HFF-Myc (cell line): ENCODE data around the gene LBH.

Experiments used
- DNase-seq: peaks from one replicate; pipeline ENCODE4 v3.0.0-alpha.2; 2011; ENCODE audit warnings: low read depth; ENCODE audit errors: extremely low read depth
- H3K4me3 ChIP-seq: replicated peaks from 2 replicates; pipeline ENCODE4 v1.5.1; 2011; ENCODE audit warnings: low read depth, mild to moderate bottlenecking, control low read depth, low read length
- CTCF ChIP-seq: IDR thresholded peaks from 2 replicates; pipeline ENCODE4 v1.5.1; 2012; ENCODE audit warnings: mild to moderate bottlenecking, low read depth, low read length, control low read depth; ENCODE audit errors: missing control alignments

Gene LBH

GRCh38 chr2:30287857-30288513 lies 56.7 kb downstream of the LBH start:
- DNase-seq, result no peak
- no peak overlapping the region for H3K4me3 ChIP-seq
- no peak for TF ChIP-seq CTCF

GRCh38 chr2:30288561-30288960 lies 57.2 kb downstream of the LBH start:
- no peak overlapping the region for H3K4me3 ChIP-seq
- no peak for TF ChIP-seq CTCF
- no peak for DNase-seq

- TF ChIP-seq CTCF, result no peak
- no peak overlapping the region for H3K4me3 ChIP-seq
- peak; percentile 43 for DNase-seq
Observed at GRCh38 chr2:30293303-30293921, 62.1 kb downstream of the LBH start.

GRCh38 chr2:30294133-30294532 lies 62.8 kb downstream of the LBH start:
- DNase-seq, result no peak
- H3K4me3 ChIP-seq, result no peak overlapping the region
- TF ChIP-seq CTCF, result no peak

GRCh38 chr2:30296496-30296895 lies 65.2 kb downstream of the LBH start:
- TF ChIP-seq CTCF, result no peak
- DNase-seq, result no peak
- no peak overlapping the region for H3K4me3 ChIP-seq

GRCh38 chr2:30298302-30298701 lies 67.0 kb downstream of the LBH start:
- no peak for TF ChIP-seq CTCF

GRCh38 chr2:30300122-30300455 lies 68.8 kb downstream of the LBH start:
- H3K4me3 ChIP-seq, result no peak overlapping the region
- DNase-seq, result no peak
- TF ChIP-seq CTCF, result no peak

More at GRCh38 chr2:30298302-30298701, 67.0 kb downstream of the LBH start:
- no peak overlapping the region for H3K4me3 ChIP-seq
- DNase-seq, result no peak
